ENCODE results near the gene UBE2R2. TPM values are rescaled to one million over a fixed set of nuclear protein-coding genes. Genes with fewer than 3 reads are reported as not detected.
A peak's percentile ranks its signal among the peaks of the same experiment; 100 is the strongest.

Gene UBE2R2
- total and polyA plus RNA-seq, 10 of the 15 experiments (the other 5 are each of a cell fraction or from before 2014, with no cell fraction given) = 7.2 to 32.8 (median 17.2) TPM

DNA sequence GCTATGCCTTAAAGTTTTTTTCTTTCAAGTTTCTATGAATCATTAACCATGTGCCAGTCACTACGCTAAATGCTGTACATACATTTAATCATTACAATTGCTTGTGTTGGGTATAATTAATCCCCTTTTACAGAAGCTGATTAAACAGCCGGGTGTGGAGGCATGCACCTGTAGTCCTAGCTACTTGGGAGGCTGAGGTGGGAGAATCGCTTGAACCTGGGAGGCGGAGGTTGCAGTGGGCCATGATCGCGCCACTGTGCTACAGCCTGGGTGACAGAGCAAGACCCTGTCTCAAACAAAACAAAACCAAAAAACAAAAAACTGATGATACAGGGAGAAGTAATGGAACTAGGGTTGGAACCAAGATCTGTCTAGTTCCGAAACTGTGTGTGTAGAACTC lies 1.2 kb upstream of the UBE2R2 start:
- peak overlapping the region; percentile 81 for H3K27ac ChIP-seq (ENCODE audit: control insufficient read depth, insufficient read depth)
- POLR2A ChIA-PET = interaction anchor here (0.6 to 0.9 kb wide), 4 partner anchors 17 to 447 kb away, joined by 3 read pairs; partner anchors contain the start of gene UBAP2
- SMC1A ChIA-PET (ENCODE audit: uncharacterized antibody, unreplicated experiment) = interaction anchor here (0.6 to 4.7 kb wide), 8 partner anchors 20 to 258 kb away, joined by 3 to 77 read pairs (median 4); no protein-coding TSS in a partner anchor
- in situ Hi-C loops (cut with MboI) (no loop called here), intact Hi-C loops (cut with micrococcal nuclease; ENCODE audit: unreplicated experiment) (no loop called here)
- no TSS peak for BruUV-seq (replicated peaks)
- peaks cover 37% of the 10 kb centered on the region for H3K79me2 ChIP-seq (ENCODE audit: control insufficient read depth, insufficient read depth, low read length)
- no peak overlapping the region; the same call in 1 of the 2 replicates for H2AFZ ChIP-seq (ENCODE audit: control insufficient read depth, low read depth, low read length)
- no peaks in the 10 kb centered on the region for H3K9me3 ChIP-seq (replicated peaks; ENCODE audit: control insufficient read depth, insufficient read depth, low read length)
- 98% methylated on average over 7 of the region's 7 CpGs for WGBS (ENCODE audit: insufficient coverage, insufficient replicate concordance, low lambda C conversion rate, missing lambda C conversion rate)
- H3K36me3 ChIP-seq (ENCODE audit: control insufficient read depth in 2 of 2, insufficient read depth in 2 of 2, low read length in 1 of 2) = no peaks in the 10 kb centered on the region
- no peak overlapping the region for H3K9ac ChIP-seq (ENCODE audit: control insufficient read depth, insufficient read depth, low read length)
- peak overlapping the region; percentile 82 for H3K4me2 ChIP-seq (ENCODE audit: control insufficient read depth, insufficient read depth)
- CTCF ChIA-PET = interaction anchor here (1.0 to 6.5 kb wide), 11 partner anchors 20 to 363 kb away, joined by 3 to 128 read pairs (median 6); no protein-coding TSS in a partner anchor
- ATAC-seq = no peak
- peaks cover 11% of the 10 kb centered on the region for H3K4me1 ChIP-seq (ENCODE audit: control insufficient read depth, insufficient read depth, low read length)
- no peak for DNase-seq (ENCODE audit: low read depth, low spot score)
- no peaks in the 10 kb centered on the region for H3K27me3 ChIP-seq (replicated peaks in 1 of 2; ENCODE audit: control insufficient read depth in 2 of 2, insufficient read depth in 2 of 2, low read length in 1 of 2)
- no peaks in the 10 kb centered on the region for H4K20me1 ChIP-seq (ENCODE audit: control insufficient read depth, insufficient read depth)
- RAD21 ChIA-PET (ENCODE audit: unreplicated experiment) = interaction anchor here (0.7 to 5.2 kb wide), 5 partner anchors 19 to 88 kb away, joined by 3 to 66 read pairs (median 3); no protein-coding TSS in a partner anchor
- no peak for FAIRE-seq
- no peak for TF ChIP-seq DPF2 (IDR thresholded peaks at IDR 0.05)
- TF ChIP-seq EGR1 (IDR thresholded peaks at IDR 0.05; ENCODE audit: borderline replicate concordance in 1 of 2, low read depth in 2 of 2, low read length in 2 of 2) = no peak
- no peak for TF ChIP-seq PAX8 (IDR thresholded peaks at IDR 0.05)
- TF ChIP-seq, protein P1, sequence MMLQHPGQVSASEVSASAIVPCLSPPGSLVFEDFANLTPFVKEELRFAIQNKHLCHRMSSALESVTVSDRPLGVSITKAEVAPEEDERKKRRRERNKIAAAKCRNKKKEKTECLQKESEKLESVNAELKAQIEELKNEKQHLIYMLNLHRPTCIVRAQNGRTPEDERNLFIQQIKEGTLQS (IDR thresholded peaks at IDR 0.05; ENCODE audit: borderline replicate concordance, extremely low read depth, low read depth, low read length) = no peak
- H3K4me3 ChIP-seq = no peak overlapping the region

All from GM12878 (cell line).